Activated CD8-positive, alpha-beta memory T cell treated with anti-CD3 and anti-CD28 coated beads, Interleukin-2, amount 50 U/mL, for 1 hour (primary cell): ENCODE results near the gene KCNIP3.

ENCODE experiments used
- DNase-seq: peaks from one replicate; pipeline ENCODE4 v3.0.0-alpha.2; 2020; ENCODE audit errors: extremely low read depth

The KCNIP3 gene

DNA sequence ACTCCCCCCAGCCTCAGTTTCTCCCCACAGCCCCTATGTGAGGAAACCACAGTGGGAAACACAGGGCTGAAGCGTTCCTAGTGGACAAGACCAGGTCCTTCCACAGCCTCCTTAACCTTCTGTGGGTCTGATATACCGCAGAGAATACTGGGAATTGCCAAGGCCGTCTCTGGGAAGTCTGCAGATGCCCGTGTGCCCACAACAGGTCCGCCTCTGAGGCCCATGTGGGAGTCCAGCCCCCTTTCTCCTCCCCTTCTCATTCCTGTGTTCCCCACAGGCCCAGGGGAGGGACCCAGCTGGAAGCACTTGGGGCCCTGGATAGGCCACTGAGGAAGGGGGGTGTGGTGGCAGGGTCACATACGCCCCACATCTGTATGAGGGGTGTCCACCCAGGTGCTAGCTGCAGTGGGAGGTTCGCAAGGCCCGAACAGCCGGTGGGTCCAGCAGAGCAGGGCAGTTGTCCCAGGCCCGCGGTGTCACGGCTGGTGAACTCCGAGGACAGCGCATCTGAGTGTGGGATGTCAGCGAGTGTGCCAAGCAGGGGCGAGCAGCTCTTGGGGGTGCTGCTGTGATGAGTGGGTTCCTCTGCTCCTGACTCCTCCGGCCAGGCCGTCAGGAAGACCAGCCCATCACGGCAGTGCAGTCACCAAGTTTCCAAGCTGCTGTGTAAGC lies 2.4 kb upstream of the KCNIP3 start:
- no peak for DNase-seq

DNA sequence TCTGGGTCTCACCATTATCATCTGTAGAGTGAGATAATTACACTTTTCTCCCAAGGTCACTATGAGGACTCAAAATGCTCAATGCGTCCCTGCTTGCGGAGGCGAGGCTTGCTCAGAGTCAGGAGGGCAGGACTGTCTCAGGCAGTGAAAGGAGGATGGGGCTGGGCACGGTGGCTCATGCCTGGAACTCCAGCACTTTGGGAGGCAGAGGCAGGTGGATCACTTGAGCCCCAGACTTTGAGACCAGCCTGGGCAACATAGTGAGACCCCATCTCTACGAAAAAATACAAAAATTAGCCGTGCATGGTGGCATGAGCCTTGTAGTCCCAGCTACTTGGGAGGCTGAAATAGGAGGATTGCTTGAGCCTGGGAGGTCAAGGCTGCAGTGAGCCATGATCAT lies 1.8 kb upstream of the KCNIP3 start:
- DNase-seq, result no peak

DNA sequence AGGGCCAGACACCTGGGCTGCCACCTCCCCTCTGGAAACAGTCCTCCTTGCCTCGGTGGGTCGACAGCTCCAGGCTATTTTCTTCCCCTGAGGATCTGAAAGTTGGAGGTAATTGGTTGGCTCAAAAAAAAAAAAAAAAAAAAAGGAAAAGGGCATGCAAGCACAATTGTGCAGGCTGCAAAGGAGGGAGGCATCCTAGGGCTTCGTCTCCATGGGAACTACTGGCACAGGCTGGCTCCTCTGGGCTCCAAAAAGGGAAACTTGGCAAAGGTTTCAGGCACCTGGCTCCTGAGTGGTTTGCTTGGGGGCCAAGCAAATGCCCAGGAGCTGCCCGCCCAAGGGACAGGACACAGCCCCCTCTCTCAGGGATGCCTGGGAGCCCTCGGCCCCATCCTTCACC lies 1.1 kb upstream of the KCNIP3 start:
- DNase-seq, result no peak

DNA sequence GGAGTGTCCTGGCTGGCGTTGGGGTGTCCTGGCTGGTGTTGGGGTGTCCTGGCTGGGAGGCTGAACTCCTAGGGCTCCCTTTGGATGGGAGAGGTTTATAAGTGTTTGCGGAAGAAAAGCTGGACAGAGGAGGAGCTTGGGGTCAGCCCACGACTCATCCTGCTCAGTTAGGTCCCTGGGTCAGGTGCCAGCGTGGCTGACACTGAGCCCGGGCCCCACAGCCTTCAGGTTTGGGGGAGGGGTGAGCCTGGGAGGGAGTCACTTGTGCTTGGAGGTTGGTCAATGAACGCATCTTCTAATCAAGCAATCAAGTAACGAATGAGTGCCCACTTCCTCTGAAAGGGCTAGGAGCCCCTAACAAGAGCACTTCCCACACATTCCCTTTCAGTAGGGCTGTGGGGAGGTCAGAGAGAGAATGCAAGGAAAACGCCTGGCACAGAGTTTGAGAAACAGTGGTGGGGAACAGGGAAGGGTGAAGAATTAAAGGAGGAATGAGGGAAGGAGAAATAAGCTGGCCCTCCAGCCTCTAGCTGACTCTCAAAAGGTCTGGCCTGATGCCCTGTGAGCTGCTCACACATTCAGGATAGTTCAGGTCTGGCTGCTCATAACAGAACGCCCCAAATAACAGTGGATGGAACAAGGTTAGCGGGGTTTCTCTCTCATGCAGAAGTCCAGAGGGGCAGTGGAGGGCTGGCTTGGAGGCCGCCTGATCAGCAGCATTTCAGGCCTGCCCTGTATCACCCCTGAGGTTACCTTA lies 670 bp downstream of the KCNIP3 start:
- DNase-seq, result no peak

DNA sequence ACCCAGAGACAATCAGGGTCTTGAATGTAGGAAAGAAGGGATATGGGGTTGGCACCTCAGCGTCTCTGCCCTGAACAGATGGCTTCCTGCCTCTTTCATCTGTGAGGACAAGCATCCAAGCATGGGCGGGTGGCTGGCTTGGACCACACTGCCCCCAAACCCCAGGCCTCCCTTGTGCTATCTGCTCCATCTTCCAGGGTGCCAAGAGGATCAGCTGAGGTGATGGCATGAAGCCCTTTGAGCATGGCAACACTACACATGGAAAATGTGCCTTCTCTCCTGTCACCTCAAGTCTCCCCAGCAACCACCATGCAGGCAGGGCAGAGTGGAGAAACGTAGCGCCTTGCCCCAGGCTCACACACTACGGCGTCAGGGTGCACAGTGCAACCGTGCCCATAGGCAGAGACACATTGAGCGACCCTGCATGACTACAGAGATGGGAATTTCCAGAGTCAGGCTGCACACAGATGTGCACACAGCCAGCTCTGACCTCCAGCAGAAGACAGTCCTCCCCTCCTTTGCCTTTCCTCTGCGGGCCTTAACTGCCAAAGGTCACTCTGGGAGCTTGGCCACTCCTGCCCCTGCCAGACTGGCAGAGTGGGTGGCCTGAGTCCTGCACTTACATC lies 1.5 kb downstream of the KCNIP3 start:
- DNase-seq, result no peak

DNA sequence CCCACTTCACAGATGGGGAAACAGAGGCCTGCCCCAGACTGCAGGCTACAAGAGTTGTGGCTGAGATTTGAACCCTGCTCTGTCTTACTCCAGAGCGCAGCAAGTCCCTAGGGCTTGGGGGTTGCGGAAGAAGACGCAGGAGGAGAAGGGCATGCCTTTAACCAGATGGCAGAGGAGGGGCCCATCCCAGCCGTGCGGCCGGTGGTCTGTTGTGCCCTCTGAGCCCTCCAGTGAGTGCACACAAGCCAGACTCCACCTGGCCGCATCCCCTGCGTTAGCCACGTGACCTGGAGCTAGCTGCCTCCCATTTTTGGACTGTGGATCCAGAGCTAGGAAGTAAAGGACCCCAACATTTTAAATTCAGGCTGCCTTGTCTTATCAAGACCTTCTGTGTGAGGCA lies 2.8 kb downstream of the KCNIP3 start:
- DNase-seq, result no peak

DNA sequence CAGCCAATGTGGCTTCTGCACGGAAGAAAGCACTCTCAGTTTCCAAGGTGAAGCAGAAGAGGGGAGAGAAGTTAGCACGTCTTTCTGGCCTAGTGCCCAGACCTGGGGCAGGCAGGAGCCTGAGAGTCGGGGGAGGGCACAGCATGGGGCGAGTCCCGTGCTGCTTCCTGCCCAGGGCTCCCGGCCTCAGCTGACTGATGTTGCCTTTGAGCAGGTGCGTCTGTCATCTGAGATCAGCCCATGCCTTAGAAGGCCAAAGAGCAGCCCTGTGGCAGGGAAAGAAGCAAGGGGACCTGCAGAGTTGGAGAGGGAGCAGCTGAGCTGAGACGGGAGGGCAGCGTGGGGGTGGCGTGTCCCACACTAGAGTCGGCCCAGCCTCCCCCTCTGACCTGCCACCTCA lies 3.3 kb downstream of the KCNIP3 start:
- no peak for DNase-seq

DNA sequence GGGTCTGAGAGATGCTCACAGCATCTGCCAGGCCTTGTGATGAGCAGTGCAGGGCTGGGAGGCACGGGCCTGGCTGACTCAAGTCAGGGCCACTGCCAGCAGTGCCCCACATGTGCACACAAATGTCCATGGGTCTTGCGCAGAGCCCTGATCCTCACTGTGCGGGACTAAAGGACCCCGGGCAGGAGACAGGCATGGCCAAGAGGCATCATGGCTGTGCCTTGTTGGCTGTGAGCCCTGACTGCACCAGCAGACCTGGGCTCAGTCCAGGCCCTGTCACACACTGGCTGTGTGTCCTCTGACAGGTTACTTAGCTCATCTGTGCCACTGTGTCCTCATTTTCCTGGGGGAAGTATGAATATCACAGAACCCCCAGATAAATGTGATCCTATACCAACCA lies 4.0 kb downstream of the KCNIP3 start:
- DNase-seq, result no peak

DNA sequence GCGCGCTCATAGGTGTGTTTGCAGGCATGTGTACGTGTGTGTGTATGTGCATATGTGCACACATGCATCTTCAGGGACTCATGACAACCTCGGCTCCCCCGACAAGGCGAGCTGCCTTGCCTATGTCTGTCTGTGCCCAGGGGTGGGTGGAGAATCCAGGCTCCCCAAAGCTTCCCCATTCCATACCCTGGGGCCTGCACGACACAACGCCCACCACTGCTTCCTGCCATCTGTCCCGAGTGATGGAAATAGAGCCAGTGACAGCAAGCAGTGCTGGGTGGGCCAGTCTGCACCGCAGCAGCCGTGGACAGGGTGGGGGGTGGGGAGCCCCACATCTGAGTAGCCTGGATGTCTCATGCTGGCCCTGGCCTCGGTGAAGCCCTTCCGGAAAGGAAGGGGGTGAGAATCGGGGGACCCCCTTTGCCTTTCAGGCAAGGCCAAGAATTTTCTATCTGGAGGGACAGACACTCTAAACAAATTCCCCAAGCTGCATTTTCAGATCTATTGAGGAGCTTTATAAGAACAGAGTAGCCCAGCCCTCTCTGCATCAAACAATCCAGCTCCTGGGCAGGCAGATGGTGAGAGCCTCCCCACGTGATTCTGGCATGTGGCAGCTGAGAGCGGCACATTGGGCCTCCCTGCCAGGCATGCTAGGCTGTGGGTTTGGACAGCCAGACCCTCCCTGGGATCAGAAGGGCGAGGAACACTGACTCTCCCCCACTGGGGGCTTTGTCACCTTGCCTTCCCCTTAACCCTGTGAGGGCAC lies 4.9 kb downstream of the KCNIP3 start:
- DNase-seq, result no peak

DNA sequence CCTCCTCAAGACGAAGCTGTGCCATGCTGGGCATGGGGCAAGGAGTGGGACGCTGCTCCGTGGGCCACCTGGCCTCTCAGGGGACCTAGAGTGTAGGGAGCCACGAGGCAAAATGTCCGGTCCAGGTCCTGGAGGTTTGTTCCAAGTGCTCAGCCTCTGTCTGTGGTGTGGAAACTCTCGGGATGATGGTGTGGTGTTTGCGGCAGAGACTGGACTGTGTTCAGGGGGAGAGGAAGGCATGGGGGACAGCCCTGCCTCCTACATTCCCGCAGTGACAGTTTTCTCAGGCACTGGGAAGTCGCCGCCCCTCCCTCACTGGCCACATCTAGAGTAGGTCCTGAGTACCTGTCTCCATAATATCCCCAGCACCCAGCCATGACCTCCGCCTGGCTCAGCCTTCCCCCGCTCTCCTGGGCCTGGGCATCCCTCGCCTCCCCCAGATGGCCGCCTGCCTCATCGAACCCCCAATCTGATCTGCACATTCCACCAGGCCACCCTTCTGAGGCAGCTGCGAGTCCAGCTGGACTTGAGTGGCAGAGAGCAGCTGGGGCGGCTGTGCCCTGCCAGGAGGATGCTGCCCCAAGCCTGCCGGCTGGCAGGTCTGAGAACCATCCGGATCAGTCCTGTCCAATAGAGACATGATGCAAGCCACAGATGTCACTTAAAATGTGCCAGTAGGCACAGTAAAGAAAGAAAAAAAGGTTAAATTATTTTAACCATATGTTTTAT lies 6.2 kb downstream of the KCNIP3 start:
- DNase-seq, result no peak

DNA sequence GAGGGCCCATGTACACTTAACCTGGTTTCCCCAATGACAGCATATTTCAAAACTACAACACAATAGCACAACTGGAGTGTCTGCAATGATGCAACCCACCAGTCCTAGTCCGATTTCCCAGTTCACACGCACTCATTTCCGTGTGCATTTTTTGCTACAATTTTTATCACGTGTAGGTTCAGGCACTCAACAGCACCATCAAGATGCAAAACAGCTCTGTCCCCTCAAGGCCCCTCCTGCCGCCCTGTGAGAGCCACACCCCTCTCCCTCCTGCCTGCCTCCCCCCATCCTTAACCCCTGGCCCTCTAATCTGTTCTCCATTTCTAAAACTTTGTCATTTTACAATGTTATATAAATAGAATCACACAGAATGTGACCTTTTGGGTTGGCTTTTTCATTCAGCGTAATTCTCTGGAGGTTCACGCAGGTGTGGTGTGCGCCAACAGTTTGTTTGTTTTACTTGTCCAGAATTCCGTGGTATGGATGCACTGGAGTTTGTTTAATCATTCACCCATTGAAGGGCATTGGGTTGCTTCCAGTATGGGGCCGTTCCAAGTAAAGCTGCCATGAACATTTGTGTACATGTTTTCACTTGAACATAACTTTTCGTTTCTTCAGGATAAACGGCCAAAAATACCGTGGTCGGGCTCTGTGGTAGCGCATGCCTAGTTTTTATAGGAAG lies 8.4 kb downstream of the KCNIP3 start:
- DNase-seq, result no peak

DNA sequence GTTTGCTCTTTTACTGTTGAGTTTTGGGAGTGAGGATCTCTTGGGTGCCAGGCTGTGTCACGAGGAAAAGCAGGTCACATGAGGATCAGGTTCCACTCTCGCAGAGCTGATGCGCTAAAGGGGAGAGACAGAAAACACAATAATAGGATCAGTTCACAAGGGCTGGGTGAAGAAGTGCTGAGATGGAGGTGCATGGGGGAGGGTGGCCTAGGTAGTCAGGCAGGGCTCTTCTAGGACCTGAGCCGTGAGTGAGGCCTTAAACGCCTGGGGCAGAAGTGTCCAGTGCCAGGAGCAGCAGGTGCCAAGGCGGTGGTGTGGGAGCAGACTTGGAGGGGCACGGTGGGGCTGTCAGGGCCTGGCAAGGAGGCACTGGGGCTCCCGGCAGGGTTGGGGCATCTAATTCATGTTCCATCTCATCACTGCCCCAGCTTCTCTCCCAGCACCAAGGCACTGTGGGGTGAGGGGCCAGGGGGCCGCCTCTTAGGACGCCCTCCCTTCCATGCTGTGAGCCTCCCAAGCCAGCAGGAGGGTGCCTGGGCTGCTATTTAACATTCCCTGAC lies 9.3 kb downstream of the KCNIP3 start:
- no peak for DNase-seq

DNA sequence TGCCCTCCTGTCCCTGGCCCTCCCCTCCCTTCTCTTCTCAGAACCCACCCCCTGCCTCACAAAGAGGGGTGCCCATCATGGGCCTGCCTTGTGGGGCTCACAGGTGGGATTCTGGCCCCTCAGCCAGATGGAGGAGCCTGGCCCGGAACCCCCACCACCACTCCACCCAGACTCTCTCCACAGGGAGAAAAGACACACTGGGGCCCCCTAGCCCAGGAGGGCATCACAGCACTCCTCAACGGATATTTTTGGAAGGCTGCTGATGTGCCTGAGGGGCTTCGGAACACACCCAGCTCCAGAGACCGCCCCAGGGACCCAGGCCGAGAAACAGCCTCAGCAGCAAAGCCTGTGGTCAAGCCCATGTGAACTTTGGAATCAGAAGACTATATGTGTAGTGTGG lies 9.9 kb downstream of the KCNIP3 start:
- no peak for DNase-seq

DNA sequence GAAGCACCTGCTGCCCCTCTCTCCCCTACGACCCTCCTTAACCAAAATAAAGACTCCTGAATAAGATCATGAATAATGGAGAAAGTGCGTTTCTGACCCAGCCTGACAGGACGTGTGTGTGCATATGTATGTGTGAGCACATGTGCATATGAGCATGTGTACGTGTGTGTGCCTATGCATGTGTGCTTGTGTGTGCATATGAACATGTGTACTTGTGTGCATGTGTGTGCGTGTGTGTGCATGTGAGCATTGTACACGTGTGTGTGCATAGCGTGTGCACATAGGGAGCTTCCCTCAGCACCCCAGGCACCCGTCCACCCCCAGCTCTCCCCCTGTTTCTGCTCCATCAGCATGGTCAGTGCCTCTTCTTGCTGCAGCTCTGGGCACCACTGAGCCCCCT lies 10.7 kb downstream of the KCNIP3 start:
- no peak for DNase-seq

DNA sequence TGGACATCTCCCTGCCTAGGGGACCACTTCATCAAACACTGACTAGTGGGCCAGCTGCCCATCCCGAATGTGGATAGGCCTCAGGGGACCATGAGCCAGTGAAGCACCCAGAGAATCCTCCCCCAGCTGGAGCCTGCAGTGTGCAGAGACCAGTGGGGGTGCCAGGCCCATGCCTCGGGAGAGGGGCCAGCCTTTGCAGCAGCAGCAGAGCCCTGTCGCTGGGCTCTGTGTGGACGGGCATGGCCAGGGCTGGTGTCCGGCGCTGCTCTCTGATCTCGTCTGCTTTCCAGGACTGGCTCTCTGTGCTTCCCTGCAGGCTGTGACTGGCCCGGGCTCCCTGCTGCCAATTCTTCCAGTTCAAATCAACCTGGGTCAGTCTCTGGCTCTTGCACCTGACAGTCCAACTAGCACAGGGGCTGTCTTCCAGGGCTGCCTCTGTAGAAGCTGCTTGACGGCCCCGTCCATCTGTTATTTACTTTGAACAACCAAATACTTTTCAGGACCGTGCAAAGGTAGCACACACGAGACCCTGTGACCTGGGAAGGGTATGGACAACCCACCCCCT lies 11.4 kb downstream of the KCNIP3 start:
- no peak for DNase-seq

DNA sequence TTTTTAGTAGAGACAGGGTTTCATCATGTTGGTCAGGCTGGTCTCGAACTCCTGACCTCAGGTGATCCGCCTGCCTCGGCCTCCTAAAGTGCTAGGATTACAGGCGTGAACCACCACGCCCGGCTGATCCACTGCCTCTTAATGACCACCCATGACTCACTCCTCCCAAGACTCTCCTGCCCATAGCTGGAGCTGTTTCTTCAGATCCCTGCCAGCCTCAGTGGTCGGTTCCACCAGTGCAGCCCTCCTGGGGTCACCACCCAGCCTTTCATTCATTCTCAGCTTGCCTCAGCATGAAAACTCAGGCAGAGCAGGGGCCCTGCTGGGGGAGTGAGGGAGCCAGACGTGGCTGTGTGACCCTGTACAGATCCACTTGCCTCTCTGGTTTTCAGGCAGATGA lies 12.5 kb downstream of the KCNIP3 start:
- no peak for DNase-seq

DNA sequence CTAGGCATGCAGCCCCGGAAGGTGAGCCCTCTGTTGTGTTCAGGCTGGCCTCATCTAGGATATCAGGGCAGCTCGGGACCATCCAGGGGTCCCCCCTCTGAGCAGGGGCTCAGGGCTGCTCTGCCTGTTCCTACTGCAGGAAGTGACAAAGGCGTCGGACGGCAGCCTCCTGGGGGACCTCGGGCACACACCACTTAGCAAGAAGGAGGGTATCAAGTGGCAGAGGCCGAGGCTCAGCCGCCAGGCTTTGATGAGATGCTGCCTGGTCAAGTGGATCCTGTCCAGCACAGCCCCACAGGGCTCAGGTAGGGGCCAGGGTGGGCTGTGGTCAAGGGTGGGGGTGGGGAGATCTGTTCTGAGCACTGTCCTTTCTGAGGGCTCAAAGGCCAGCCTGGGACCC lies 13.1 kb downstream of the KCNIP3 start:
- DNase-seq, result no peak

DNA sequence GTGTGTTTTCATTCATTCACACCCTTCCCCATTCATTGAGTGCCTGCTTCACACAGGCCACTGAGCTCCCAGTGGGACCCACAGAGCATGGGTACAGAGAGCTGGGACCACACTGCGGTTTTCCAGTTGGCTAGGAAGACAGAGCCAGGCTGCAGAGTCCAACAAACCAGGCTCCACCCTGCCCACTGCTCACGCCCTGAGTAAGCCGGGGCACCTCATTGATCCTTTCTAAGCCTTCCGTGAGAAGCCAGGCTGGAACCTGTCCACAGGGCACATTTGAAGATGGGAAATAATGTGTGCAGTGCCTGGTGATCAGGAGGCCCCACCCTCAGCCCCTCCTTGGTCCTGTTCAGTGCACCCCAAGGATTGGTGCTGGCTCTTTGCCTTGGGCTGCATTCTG lies 13.5 kb downstream of the KCNIP3 start:
- no peak for DNase-seq

DNA sequence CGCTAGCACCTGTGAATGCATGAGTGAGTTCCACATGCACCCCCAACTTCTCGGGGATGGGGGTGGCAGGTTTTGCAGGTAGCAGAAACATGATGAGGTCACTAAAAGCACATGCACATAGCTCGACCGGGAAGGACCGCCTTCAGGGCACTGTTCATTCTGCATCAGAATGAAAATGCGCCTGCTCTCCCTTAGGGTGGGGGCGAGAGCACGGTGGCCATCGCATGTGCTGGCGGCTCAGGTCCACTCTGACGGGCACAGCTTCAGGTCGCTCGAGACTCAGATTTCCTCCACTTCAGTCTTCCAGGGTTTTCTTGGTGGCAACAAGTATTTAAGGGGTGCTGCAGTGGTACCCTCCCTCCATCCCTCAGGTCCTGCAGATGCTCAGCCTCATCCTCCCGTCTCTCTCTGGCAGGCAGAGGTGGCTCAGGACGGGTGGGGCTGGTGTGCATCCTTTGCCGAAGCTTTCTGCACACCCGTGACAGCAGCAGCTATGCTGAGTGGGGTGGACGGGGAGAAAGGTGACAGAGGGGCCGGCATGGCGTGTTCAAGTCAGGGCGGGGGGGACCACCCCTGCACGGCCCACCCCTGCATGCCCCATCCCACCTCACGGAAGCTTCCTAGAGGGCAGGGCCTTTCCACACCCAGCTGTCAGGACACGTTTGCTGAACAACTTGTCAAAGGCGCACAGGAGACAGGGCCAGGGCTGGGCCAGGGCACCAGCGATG lies 14.8 kb downstream of the KCNIP3 start:
- no peak for DNase-seq
